GM12873 (cell line): ENCODE results near the gene SHROOM4.

Source experiments
- CTCF ChIP-seq: IDR thresholded peaks from 2 replicates; pipeline ENCODE4 v1.5.1; 2012; ENCODE audit warnings: low read depth, mild to moderate bottlenecking, moderate library complexity, low read length, control low read depth; ENCODE audit not compliant: insufficient read depth; ENCODE audit errors: missing control alignments

The SHROOM4 gene

GRCh38 chrX:50668860-50669259 is 145.1 kb downstream of the SHROOM4 start:
- TF ChIP-seq CTCF: no peak

- no peak for TF ChIP-seq CTCF
Observed at GRCh38 chrX:50648156-50648555, 165.8 kb downstream of the SHROOM4 start.

GRCh38 chrX:50644496-50644895 is 169.5 kb downstream of the SHROOM4 start:
- TF ChIP-seq CTCF: no peak

- TF ChIP-seq CTCF: no peak
Observed at GRCh38 chrX:50643525-50644137, 170.4 kb downstream of the SHROOM4 start.

- no peak for TF ChIP-seq CTCF
Observed at GRCh38 chrX:50638123-50638522, 175.9 kb downstream of the SHROOM4 start.

GRCh38 chrX:50635817-50636365 is 178.1 kb downstream of the SHROOM4 start:
- TF ChIP-seq CTCF: no peak

- TF ChIP-seq CTCF: no peak
Observed at GRCh38 chrX:50635162-50635561, 178.8 kb downstream of the SHROOM4 start.

- TF ChIP-seq CTCF: no peak
Observed at GRCh38 chrX:50629774-50630173, 184.2 kb downstream of the SHROOM4 start.
